HCT116 (cell line): ENCODE measurements around the gene CASZ1. TPM values are rescaled to one million over a fixed set of nuclear protein-coding genes. Genes with fewer than 3 reads are reported as not detected.

ENCODE experiments used
- ATAC-seq: fragments of 200-7000 bp; cut with Tn5 transposase; 2 replicates; pipeline ENCODE4 v1.9.1; 2020; ENCODE audit warnings: mild to moderate bottlenecking, moderate library complexity
- BruUV-seq: library from RNA; stranded (reverse); fragments of 400-500 nt; replicated peaks from 2 replicates; lab custom pipeline; 2021; lab: Mats Ljungman, UMichigan
- CTCF ChIA-PET: fragments of 300-600 bp; sonication (Branson Sonifier 250); formaldehyde crosslinking; loops from one replicate; lab custom pipeline; 2021; ENCODE audit warnings: antibody characterized with exemption; lab: Charles Lee
- POLR2A ChIA-PET: fragments of 300-600, 350-600 bp; sonication (Branson Sonifier 250); formaldehyde crosslinking; loops from one replicate; lab custom pipeline; 2021; ENCODE audit warnings: antibody characterized with exemption; lab: Charles Lee
- RAD21 ChIA-PET, 2 experiments: fragments of 300-600 bp; sonication (Branson Sonifier 250); formaldehyde crosslinking; loops; one replicate each; lab custom pipeline; 2023; ENCODE audit warnings: low total read pairs in 2 of 2; ENCODE audit not compliant: uncharacterized antibody in 2 of 2, unreplicated experiment in 2 of 2, low non-redundant PET in 1 of 2; lab: Charles Lee
- DNase-seq: peaks from one replicate; pipeline ENCODE4 v3.0.0-alpha.2; 2010; ENCODE audit warnings: low read depth, low spot score
- H2AFZ ChIP-seq: fragments of 200-600 bp; shearing (Covaris generic), sonication (generic); 2 replicates; pipeline ENCODE4 v1.6.1; 2017; ENCODE audit warnings: low read depth, mixed run types, mixed read lengths, antibody characterized with exemption, low read length; ENCODE audit not compliant: poor library complexity, severe bottlenecking
- H3K27ac ChIP-seq: 2 replicates; pipeline ENCODE4 v1.5.1; 2012; ENCODE audit warnings: low read depth, low read length
- H3K27me3 ChIP-seq: fragments of 200-600 bp; sonication (generic); 2 replicates; pipeline ENCODE4 v1.6.1; 2016; ENCODE audit warnings: mixed run types, low read length, mixed read lengths; ENCODE audit not compliant: insufficient read depth
- H3K36me3 ChIP-seq, 2 experiments: fragments of 200-500 bp in 1 of 2; fragments of 200-600 bp in 1 of 2; sonication (Bioruptor generic) in 1 of 2; sonication (generic) in 1 of 2; 2 replicates each; pipeline versions ENCODE4 v1.5.1 to v1.6.1; 2014 to 2016; ENCODE audit warnings: low read length in 2 of 2, inconsistent platforms in 1 of 2, mixed read lengths in 1 of 2, mixed run types in 1 of 2; ENCODE audit not compliant: insufficient read depth in 2 of 2, control insufficient read depth in 1 of 2
- H3K4me1 ChIP-seq, 2 experiments: fragments of 200-600 bp in 1 of 2; sonication (generic) in 1 of 2; 2 replicates each; pipeline versions ENCODE4 v1.5.1 to v1.6.1; 2012 to 2017; ENCODE audit warnings: low read length in 2 of 2, inconsistent platforms in 1 of 2, mild to moderate bottlenecking in 1 of 2, mixed read lengths in 1 of 2, mixed run types in 1 of 2, moderate library complexity in 1 of 2; ENCODE audit not compliant: insufficient read depth in 2 of 2, control insufficient read depth in 1 of 2
- H3K4me2 ChIP-seq: fragments of 200-600 bp; sonication (generic); 2 replicates; pipeline ENCODE4 v1.6.1; 2017; ENCODE audit warnings: mixed run types, low read length, mixed read lengths
- H3K4me3 ChIP-seq, 2 experiments: fragments of 200-600 bp in 1 of 2; sonication (generic) in 1 of 2; replicated peaks in 1 of 2; 2 replicates each; pipeline ENCODE4 v1.5.1; 2011 to 2016; ENCODE audit warnings: low read length in 2 of 2, control low read depth in 1 of 2, low read depth in 1 of 2, mild to moderate bottlenecking in 1 of 2, mixed read lengths in 1 of 2, mixed run types in 1 of 2
- H3K79me2 ChIP-seq: fragments of 200-600 bp; sonication (generic); 2 replicates; pipeline ENCODE4 v1.6.1; 2017; ENCODE audit warnings: mild to moderate bottlenecking, mixed run types, low read length, moderate library complexity, mixed read lengths; ENCODE audit not compliant: insufficient read depth
- H3K9ac ChIP-seq: fragments of 200-600 bp; sonication (generic); 2 replicates; pipeline ENCODE4 v1.6.1; 2016; ENCODE audit warnings: low read length, mixed read lengths
- H3K9me2 ChIP-seq: fragments of 200-600 bp; sonication (generic), shearing (Covaris generic); 2 replicates; pipeline ENCODE4 v1.6.1; 2017; ENCODE audit warnings: mixed run types, mild to moderate bottlenecking, moderate library complexity; ENCODE audit not compliant: insufficient read depth
- H3K9me3 ChIP-seq, 2 experiments: fragments of 200-500 bp in 1 of 2; fragments of 200-600 bp in 1 of 2; sonication (Bioruptor generic) in 1 of 2; sonication (generic) in 1 of 2; 2 replicates each; pipeline ENCODE4 v1.6.1; 2014 to 2017; ENCODE audit warnings: low read length in 2 of 2, mixed read lengths in 2 of 2, inconsistent platforms in 1 of 2, low read depth in 1 of 2, mild to moderate bottlenecking in 1 of 2, mixed run types in 1 of 2, moderate library complexity in 1 of 2; ENCODE audit not compliant: control insufficient read depth in 1 of 2, insufficient read depth in 1 of 2
- H4K20me1 ChIP-seq: fragments of 200-600 bp; sonication (generic), shearing (Covaris generic); 2 replicates; pipeline ENCODE4 v1.6.1; 2017; ENCODE audit warnings: mixed run types, mild to moderate bottlenecking, moderate library complexity; ENCODE audit not compliant: insufficient read depth
- CBX3 ChIP-seq: IDR thresholded peaks from 2 replicates; pipeline ENCODE4 v1.6.1; 2012; ENCODE audit warnings: low read depth
- CEBPB ChIP-seq: IDR thresholded peaks from 2 replicates; pipeline ENCODE4 v1.6.1; 2012; ENCODE audit warnings: low read depth
- CTCF ChIP-seq, 3 experiments: fragments of 200-600 bp in 1 of 3; sonication (generic) in 1 of 3; IDR thresholded peaks in 2 of 3; conservative IDR thresholded peaks in 1 of 3; 2 replicates each; pipeline ENCODE4 v1.5.1; 2012 to 2017; ENCODE audit warnings: low read depth in 2 of 3, low read length in 2 of 3, antibody characterized with exemption in 1 of 3, borderline replicate concordance in 1 of 3, control low read depth in 1 of 3, mild to moderate bottlenecking in 1 of 3, mixed read lengths in 1 of 3, mixed run types in 1 of 3, moderate library complexity in 1 of 3; ENCODE audit not compliant: insufficient read depth in 1 of 3
- EGR1 ChIP-seq: IDR thresholded peaks from 2 replicates; pipeline ENCODE4 v1.6.1; 2012; ENCODE audit warnings: low read depth
- FOSL1 ChIP-seq: IDR thresholded peaks from 2 replicates; pipeline ENCODE4 v1.6.1; 2012; ENCODE audit warnings: low read depth
- MAX ChIP-seq: IDR thresholded peaks from 2 replicates; pipeline ENCODE4 v1.6.1; 2012
- POLR2A ChIP-seq: IDR thresholded peaks from 2 replicates; pipeline ENCODE4 v1.7.0; 2011; ENCODE audit warnings: borderline replicate concordance; ENCODE audit not compliant: insufficient read depth, insufficient read length; ENCODE audit errors: extremely low read depth
- POLR2AphosphoS5 ChIP-seq: IDR thresholded peaks from 2 replicates; pipeline ENCODE4 v1.6.1; 2011; ENCODE audit warnings: mild to moderate bottlenecking, low read depth, low read length, moderate library complexity
- RAD21 ChIP-seq: IDR thresholded peaks from 2 replicates; pipeline ENCODE4 v1.6.1; 2012; ENCODE audit warnings: low read depth, mild to moderate bottlenecking
- REST ChIP-seq: IDR thresholded peaks from 2 replicates; pipeline ENCODE4 v1.6.1; 2012; ENCODE audit warnings: low read depth
- SP1 ChIP-seq: IDR thresholded peaks from 2 replicates; pipeline ENCODE4 v1.6.1; 2012; ENCODE audit warnings: low read depth
- SRF ChIP-seq: IDR thresholded peaks from 2 replicates; pipeline ENCODE4 v1.6.1; 2012; ENCODE audit warnings: low read depth
- TCF7L2 ChIP-seq: IDR thresholded peaks from 2 replicates; pipeline ENCODE4 v1.7.0; 2011; ENCODE audit warnings: borderline replicate concordance, inconsistent platforms; ENCODE audit not compliant: insufficient read depth, insufficient read length; ENCODE audit errors: extremely low read depth
- ZFX ChIP-seq: fragments of 450-650 bp; IDR thresholded peaks from 2 replicates; pipeline ENCODE4 v1.6.1; 2017
- intact Hi-C: fragments of 100-400 bp; cut with micrococcal nuclease; formaldehyde crosslinking; loops from 2 replicates; pipeline ENCODE4 v1.10.0; 2022
- total RNA-seq: library from RNA; stranded (reverse); gene quantifications from one replicate; pipeline ENCODE4 v1.2.1, GENCODE V29; 2021; ENCODE audit not compliant: unreplicated experiment

CASZ1 gene
- total RNA-seq, 1 experiment from 2014 or later, result 7.7 TPM

- Histone ChIP-seq H3K9me2 (no peaks in the 10 kb centered on the region), H3K36me3 (no peaks in the 10 kb centered on the region), H3K4me3 (no peak overlapping the region), H3K4me1 (no peaks in the 10 kb centered on the region; a peak in 1 of 4 replicates), H3K27me3 (no peaks in the 10 kb centered on the region), H3K4me2 (no peak overlapping the region), H3K79me2 (no peaks in the 10 kb centered on the region), H4K20me1 (no peaks in the 10 kb centered on the region), H3K9me3 (no peaks in the 10 kb centered on the region), H3K9ac (no peak overlapping the region), H3K27ac (no peak overlapping the region), H2AFZ (no peak overlapping the region)
- intact Hi-C loops, result no loop called here
- ChIA-PET RAD21 (no interaction called here), POLR2A (no interaction called here), CTCF (no interaction called here)
- no TSS peak for BruUV-seq
- no peak for ATAC-seq
- DNase-seq, result no peak
- TF ChIP-seq CBX3 (no peak), EGR1 (no peak), FOSL1 (no peak), REST (no peak), RAD21 (no peak), CTCF (IDR thresholded peaks at IDR 0.05 in 2 of 3, conservative IDR thresholded peaks at IDR 0.05 in 1 of 3; ENCODE audit: borderline replicate concordance in 1 of 3, insufficient read depth in 1 of 3, low read depth in 2 of 3, low read length in 2 of 3) (no peak), POLR2A (no peak), MAX (no peak), SRF (no peak), SP1 (no peak), ZFX (no peak), CEBPB (no peak), TCF7L2 (no peak), POLR2AphosphoS5 (no peak)
Observed at GRCh38 chr1:10737651-10738050, 58.8 kb downstream of the CASZ1 start.
